GM21381 (cell line): Measurements from ENCODE around the gene DOCK6.

Source experiments
- ATAC-seq: cut with Tn5 transposase; IDR thresholded peaks from one replicate; pipeline ENCODE4 v1.9.1; 2021; ENCODE audit warnings: mild to moderate bottlenecking, moderate library complexity; ENCODE audit not compliant: unreplicated experiment

The DOCK6 gene, protein sequence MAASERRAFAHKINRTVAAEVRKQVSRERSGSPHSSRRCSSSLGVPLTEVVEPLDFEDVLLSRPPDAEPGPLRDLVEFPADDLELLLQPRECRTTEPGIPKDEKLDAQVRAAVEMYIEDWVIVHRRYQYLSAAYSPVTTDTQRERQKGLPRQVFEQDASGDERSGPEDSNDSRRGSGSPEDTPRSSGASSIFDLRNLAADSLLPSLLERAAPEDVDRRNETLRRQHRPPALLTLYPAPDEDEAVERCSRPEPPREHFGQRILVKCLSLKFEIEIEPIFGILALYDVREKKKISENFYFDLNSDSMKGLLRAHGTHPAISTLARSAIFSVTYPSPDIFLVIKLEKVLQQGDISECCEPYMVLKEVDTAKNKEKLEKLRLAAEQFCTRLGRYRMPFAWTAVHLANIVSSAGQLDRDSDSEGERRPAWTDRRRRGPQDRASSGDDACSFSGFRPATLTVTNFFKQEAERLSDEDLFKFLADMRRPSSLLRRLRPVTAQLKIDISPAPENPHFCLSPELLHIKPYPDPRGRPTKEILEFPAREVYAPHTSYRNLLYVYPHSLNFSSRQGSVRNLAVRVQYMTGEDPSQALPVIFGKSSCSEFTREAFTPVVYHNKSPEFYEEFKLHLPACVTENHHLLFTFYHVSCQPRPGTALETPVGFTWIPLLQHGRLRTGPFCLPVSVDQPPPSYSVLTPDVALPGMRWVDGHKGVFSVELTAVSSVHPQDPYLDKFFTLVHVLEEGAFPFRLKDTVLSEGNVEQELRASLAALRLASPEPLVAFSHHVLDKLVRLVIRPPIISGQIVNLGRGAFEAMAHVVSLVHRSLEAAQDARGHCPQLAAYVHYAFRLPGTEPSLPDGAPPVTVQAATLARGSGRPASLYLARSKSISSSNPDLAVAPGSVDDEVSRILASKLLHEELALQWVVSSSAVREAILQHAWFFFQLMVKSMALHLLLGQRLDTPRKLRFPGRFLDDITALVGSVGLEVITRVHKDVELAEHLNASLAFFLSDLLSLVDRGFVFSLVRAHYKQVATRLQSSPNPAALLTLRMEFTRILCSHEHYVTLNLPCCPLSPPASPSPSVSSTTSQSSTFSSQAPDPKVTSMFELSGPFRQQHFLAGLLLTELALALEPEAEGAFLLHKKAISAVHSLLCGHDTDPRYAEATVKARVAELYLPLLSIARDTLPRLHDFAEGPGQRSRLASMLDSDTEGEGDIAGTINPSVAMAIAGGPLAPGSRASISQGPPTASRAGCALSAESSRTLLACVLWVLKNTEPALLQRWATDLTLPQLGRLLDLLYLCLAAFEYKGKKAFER (N-terminal part only)

DNA sequence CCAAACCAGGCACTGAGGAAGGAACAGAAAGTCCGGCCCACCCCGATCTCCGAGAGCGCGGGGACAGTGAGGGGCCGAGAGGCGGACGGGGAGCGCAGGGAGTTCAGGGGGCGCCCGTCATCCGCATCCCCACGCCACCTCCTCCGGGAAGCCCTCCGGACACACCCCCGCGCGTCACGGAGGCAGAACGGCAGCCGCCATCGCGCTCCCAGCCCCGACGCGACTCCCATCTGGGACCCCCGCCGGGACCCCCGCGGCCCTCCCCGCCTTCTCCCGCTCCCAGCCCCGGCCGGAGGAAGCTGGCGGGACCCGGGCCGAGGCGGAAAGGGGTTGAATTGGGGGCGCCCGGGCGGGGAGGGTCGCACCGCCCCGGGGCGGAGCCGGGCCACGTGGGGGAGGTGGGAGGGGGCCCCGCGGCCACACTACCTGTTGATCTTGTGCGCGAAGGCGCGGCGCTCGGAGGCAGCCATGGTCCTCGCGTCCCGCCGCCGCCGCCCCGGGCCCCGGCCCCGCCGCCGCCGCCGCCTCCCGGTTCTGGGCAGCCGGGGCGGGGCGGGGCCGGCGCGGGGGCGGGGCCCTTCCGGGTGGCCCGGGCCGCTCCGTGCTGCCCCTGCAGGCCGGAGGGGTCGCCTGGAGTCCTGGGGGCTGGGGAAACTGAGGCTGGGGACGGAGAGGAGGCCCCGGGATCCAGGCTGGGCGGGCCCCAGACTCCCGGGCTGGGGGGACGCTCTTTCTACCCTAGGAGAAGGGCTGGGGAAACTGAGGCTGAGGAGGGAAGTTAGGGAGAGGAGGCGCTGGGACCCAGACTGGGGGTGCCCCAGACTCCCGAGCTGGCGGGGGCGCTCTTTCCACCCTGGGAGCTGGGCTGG lies at the start of gene DOCK6:
DOCK6 (minus strand) TSS at position 554 of the 869 bp plus-strand sequence; CDS start at position 470, 84 bp downstream.
- no peak for ATAC-seq

DNA sequence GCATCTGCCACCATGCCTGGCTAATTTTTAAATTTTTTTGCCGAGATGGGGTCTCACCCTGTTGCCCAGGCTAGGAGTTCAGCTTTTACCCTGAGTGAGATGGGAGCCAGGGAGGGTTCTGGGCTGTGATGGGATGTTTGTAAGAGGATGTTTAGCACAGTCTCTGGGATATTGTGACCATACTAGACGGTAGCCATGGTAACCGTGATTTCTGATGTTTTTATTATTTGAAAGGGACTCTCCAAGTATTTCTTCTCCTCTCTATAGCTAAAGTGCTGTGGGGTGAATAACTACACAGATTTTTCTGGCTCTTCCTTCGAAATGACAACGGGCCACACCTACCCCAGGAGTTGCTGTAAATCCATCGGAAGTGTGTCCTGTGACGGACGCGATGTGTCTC lies 44.0 kb upstream of the DOCK6 start:
- ATAC-seq, result no peak

DNA sequence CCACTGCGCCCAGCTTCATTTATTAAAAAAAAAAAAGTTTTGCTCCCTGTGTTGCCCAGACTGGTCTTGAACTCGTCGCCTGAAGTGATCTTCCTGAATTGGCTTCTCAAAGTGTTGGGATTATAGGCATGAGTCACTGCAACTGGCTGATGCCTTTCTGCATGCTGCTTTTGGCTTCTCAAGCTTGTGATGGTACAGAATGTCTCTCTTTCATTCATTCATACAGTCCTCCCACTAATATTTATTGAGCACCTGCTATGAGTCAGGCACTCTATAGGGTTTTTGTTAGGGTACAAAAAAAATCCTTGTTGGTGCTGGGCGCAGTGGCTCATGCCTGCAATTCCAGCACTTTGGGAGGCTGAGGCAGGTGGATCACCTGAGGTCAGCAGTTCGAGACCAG lies 42.6 kb upstream of the DOCK6 start:
- no peak for ATAC-seq

DNA sequence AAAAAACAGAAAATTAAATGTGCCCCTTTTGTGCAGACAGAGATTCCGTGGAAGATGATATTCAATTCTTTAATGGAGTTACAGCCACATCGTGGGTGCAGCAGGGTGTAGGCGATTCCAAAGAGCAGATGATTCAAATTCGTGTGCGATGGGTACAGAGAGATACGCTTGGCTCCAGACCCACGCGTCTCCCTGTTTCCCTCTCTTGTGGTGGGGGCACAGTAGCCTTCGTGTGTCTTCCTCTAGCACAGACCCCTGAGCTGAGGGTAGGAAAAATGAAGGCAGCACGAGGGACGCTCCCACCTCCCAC lies 38.4 kb upstream of the DOCK6 start:
- no peak for ATAC-seq

DNA sequence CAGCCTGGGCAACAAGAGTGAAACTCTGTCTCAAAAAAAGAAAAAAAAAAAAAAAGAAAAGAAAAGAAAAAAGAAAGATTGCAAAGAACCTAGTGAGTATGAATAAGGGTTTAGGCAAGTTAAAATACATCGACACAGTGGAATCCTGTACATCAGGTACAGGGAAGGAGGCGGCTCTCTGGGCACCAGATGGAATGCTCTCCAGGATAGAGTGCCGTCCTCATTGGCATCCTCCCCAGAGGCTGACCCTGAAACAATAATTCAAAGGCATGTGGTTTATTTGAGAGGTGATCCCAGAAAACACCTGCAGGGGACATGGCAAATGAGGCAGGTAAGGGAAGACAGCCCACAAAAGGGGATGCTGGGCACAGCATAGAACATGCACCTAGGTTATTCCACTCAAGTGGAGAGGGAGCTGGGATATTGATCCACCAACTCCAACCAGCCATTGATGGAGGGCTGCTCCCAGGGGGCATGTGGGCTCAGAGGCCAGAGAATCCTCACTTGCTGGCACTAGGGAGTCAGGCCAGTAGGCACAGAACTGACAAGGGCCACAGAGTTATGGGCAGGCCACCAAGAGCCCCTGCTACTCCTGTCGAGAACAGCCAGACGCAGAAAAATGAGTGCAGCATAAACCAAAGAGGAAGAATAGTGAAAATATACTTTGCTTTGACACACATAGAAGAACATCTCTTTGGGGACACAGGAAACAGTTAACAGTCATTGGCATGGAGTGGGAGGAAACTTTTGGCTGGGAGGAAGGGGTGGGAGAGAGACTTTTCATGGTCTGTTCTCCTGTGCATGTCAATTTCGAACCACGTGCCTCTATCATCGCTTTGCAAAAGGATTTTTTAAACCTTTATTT lies 37.9 kb upstream of the DOCK6 start:
- ATAC-seq, result no peak

DNA sequence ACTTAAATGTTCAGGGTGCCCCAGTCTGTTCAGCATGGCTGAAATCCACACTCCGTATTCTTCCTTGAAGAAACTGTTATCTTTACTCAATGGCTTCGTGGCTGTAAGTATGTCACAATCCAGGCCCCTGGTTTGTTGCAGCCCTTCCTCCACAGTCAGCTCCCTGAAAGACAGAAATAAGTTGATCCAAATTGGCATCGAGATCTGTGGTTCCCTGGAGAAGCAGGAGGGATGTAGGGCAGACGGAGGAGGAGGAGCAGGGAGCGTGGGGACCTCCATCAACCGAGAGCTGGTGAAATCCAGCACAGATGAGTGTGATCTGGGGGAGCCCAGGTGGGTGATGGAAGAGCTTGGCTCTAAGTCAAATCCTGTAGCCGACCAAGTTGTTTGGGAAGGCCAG lies 33.9 kb upstream of the DOCK6 start:
- no peak for ATAC-seq

DNA sequence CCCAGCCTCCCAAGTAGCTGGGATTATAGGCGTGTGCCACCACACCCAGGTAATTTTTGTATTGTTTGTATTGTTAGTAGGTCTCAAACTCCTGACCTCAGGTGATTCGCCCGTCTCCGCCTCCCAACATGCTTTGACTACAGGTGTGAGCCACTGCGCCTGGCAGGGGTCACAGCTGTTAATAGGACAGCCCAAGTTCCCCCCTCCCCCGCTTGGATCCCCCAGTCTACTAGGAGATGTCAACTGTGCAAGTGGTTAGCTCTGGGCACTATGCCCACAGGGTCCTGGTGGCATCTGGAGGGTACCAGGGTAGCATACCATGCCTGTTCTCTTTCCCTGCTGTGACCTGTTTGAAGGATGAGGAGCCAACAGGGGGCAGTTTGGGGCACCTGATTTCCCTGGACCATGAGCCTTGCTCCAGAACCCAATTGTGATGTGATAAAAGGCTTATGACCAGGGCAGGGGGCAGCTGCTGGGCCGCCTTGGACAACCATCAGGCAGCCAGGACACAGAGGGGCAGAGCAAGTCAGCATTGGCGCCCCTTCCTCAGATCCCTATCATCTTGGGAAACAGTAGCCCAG lies 33.4 kb upstream of the DOCK6 start, which contains the start of gene TSPAN16:
TSPAN16 (plus strand) TSS at position 496 of the 581 bp plus-strand sequence. CDS start 138 bp downstream, outside the sequence.
- no peak for ATAC-seq

DNA sequence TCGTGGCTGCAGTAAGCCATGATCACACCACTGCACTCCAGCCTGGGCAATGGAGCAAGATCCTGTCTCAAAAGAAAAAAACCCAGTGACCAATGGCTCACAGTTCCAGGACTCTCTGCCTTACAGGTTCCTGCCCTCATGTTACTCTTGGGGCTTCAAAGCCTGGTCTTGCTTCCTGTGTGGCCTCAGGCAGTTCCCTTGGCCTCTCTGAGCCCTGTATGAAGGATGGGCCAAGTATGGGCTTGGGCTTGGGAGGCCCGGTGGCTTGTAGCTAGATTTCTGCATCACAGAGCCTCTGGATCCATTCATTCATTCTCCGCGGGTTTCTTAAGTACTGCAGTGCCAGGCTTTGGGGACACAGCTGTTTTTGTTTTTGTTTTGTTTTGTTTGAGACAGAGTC lies 32.9 kb upstream of the DOCK6 start:
- no peak for ATAC-seq

DNA sequence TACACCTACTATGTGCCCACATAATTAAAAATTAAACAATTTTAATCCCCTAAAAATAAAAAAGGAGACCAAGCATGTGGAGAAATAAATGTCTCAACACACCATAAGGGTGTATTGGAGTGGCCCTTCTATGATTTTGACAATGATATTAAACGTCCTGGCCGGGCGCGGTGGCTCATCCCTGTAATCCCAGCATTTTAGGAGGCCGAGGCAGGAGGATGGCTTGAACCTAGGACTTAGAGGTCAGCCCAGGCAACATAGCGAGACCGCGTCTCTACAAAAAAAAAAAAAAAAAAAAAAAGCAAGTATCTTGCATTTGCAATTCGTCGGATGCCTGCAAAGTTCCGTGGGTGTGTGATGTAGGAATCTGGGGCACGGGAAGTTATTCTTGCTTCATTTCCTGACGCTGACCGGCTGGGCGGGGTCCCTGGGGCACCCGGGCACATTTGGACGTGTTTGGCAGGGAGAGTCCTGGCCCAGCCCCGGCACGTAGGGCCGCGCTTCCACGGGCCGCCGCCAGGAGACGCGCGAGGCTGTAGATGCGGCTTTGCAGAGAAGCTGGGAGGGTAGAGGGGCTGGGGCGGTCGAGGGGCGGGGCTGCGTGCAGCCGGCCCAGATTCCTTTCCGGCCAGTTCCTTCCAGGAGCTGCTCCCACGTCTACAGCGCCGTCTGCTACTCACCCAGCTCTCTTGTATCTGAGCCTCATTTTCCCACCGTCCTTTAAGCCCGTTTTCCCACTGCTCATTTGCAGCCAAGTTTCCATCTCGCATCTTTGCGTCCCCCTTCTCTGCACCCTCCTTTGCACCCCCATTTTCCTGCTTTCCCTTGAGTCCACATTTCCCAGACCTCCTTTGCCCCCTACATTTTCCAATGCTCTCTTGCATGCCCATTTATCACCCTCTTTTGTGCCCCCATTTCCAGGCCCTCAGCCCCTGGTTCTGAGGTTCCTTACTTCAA lies 31.4 kb upstream of the DOCK6 start:
- ATAC-seq, result no peak

DNA sequence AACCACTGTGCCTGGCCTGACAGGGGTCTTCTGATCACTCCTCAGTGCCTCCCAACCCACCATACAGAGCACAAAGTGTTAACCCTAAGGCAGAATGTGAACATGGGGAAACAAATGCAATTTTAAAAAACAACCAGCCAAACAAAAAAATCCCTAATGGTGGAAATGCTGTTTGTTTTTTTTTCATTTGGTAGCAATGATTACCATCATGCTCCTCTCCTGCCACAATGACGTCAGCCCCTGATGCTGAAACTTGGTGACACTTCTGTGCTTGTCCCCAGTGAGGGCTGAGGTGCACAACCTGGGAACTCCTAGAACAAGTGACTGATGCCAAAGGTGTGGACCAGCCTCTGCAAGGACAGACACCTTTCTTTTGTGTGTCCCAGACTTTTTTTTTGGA lies 29.7 kb upstream of the DOCK6 start:
- ATAC-seq, result no peak

DNA sequence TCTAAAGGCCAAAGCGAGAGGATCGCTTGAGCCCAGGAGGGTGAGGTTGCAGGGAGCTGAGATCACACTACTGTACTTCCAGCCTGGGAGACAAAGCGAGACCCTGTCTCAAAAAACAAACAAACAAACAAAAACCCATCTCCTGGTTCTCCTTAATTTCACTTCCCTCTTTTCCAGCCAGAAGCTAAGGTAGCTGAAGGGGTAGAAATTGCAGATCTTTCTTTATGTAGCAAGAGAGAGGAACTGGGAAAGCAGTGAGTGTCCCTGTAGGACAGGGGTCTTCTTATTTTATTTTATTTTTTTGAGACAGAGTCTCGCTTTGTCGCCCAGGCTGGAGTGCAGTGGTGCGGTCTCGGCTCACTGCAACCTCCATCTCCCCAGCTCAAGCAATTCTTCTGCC lies 29.1 kb upstream of the DOCK6 start:
- no peak for ATAC-seq

DNA sequence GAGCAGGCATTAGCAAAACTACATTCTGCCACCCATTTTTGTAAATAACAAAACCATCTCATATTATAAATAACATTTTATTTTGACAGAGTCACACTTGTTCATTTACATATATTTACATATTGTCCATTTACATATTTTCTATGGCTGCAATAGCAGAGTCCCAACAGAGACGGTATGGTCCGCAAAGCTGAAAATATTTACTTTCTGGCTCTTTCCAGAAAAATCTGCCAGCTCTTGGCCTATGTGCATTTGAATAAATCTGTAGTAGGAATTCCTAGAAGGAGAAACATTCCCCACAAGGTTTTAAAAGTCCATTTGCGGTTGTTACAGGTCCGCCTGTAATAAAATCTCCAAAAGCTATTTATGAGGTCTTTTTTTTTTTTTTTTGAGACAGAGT lies 27.9 kb upstream of the DOCK6 start:
- no peak for ATAC-seq

DNA sequence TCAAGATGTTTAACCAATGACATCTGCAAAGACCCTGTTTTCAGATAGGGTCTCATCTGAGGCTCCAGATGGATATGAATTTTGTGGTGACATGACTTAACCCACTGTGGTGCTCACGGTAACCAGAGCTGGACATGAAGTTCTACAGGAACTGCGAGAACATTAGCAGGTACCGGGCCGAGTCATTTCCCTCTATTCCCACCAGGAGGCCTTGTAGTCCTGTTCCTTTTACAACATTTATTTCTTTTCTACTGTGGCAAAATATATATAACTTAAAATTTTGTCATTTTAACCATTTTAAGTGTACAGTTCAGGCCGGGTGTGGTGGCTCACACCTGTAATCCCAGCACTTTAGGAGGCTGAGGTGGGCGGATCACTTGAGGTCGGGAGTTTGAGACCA lies 26.0 kb upstream of the DOCK6 start:
- no peak for ATAC-seq

DNA sequence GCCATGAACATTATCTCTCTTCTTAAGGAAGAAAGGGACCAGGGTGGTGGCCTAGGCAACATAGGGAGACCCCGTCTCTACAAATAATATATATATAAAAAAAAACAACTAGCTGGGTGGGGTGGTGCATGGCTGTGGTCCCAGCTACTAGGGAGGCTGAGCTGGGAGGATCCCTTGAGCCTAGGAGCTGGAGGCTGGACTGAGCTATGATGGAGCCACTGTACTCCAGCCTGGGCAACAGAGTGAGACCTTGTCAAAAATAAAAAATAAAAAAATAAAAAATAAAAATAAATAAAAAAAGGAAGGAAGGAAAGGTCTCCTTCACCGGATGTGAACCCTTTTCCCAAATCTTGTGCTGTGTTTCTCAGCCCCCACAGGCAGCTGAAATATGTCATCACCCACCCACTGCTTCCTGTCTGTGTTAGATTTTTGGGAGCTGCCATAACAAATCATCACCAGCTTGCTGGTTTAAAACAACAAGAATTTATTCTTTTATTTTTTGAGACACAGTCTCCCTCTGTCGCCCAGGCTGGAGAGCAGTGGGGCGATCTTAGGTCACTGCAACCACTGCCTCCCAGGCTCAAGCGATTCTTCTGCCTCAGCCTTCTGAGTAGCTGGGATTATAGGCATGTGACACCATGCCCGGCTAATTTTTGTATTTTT lies 24.1 kb upstream of the DOCK6 start:
- no peak for ATAC-seq

DNA sequence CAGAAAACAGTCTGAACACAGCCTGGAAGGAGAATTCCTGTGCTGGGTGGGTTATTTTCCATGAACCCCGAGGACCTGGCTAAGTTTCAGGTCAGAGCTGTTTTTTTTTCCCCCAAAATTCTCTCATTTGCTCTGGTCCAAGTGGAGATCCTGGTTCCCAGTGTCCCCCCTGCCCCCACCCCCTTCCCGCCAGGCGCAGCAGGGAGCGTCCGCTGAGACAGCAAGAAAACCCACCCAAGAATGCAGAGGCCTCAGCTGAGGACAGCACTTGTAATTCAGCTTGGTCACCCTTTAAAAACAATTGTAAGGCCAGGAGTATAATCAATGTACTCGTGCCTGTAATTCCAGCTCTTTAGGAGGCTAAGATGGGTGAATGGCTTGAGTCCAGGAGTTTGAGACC lies 22.2 kb upstream of the DOCK6 start:
- ATAC-seq, result no peak

DNA sequence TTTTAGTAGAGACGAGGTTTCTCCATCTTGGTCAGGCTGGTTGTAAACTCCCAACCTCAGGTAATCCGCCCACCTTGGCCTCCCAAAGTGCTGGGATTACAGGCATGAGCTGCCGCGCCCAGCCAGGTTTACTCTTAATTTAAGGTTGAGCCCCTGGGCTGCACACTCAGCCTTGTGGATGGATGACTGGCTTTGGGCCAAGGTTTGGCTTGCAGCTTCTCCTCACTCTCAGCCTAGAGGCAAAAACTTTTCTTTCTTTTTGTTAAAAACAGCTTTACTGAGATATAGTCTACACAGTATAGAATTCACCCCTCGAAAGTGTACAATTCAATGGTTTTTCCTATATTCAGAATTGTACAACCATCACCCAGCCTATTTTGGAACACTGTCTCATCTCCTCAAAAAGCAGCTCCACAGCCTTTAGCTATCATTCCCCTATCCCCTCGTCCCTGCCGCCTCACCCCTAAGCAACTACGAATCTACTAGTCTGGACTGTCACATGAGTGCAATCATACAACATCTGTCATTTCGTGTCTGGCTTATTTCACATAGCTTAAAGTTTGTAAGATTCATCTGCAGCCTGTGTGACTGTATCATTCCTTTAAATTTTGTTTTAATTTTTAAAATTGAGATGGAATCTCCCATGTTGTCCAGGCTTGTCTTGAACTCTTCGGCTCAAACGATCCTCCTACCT lies 19.2 kb upstream of the DOCK6 start:
- no peak for ATAC-seq
